Panc1 (cell line): Measurements from ENCODE around the gene PIAS4. TPM values are rescaled to one million over a fixed set of nuclear protein-coding genes. Genes with fewer than 3 reads are reported as not detected.

Source experiments
- ATAC-seq: fragments of 200-7000 bp; cut with Tn5 transposase; 2 replicates; pipeline ENCODE4 v1.9.1; 2020; ENCODE audit warnings: mild to moderate bottlenecking, moderate library complexity
- BruUV-seq: library from RNA; stranded (reverse); fragments of 400-500 nt; replicated peaks from 2 replicates; lab custom pipeline; 2021; lab: Mats Ljungman, UMichigan
- CTCF ChIA-PET: fragments of 300-600 bp; sonication (Branson Sonifier 250); formaldehyde crosslinking; loops from one replicate; lab custom pipeline; 2022; ENCODE audit warnings: antibody characterized with exemption; lab: Charles Lee
- POLR2A ChIA-PET: fragments of 300-600 bp; sonication (Branson Sonifier 250); formaldehyde crosslinking; loops from one replicate; lab custom pipeline; 2022; ENCODE audit warnings: antibody characterized with exemption; lab: Charles Lee
- DNase-seq: peaks from one replicate; pipeline ENCODE4 v3.0.0-alpha.2; 2010; ENCODE audit warnings: low read depth, low spot score
- H3K27ac ChIP-seq: 2 replicates; pipeline ENCODE4 v1.5.1; 2011; ENCODE audit warnings: mild to moderate bottlenecking, low read length, inconsistent platforms
- H3K27me3 ChIP-seq: fragments of 200-500 bp; sonication (Bioruptor generic); 2 replicates; pipeline ENCODE4 v1.6.0; 2014; ENCODE audit warnings: low read length, inconsistent platforms; ENCODE audit not compliant: control insufficient read depth, insufficient read depth
- H3K36me3 ChIP-seq: fragments of 200-500 bp; sonication (Bioruptor generic); 2 replicates; pipeline ENCODE4 v1.5.1; 2014; ENCODE audit warnings: inconsistent platforms, mild to moderate bottlenecking, low read length, moderate library complexity; ENCODE audit not compliant: control insufficient read depth, insufficient read depth
- H3K4me1 ChIP-seq: 2 replicates; pipeline ENCODE4 v1.5.1; 2011; ENCODE audit warnings: inconsistent platforms, mild to moderate bottlenecking, low read length, moderate library complexity; ENCODE audit not compliant: control insufficient read depth, insufficient read depth
- H3K4me3 ChIP-seq, 2 experiments: 2 replicates each; pipeline ENCODE4 v1.5.1; 2011 to 2012; ENCODE audit warnings: low read depth in 2 of 2, low read length in 2 of 2, mild to moderate bottlenecking in 2 of 2, inconsistent platforms in 1 of 2, moderate library complexity in 1 of 2
- H3K9me3 ChIP-seq: fragments of 200-500 bp; sonication (Bioruptor generic); 2 replicates; pipeline ENCODE4 v1.5.1; 2014; ENCODE audit warnings: low read depth, mild to moderate bottlenecking, inconsistent platforms, low read length, moderate library complexity; ENCODE audit not compliant: control insufficient read depth, insufficient read depth
- POLR2AphosphoS5 ChIP-seq: IDR thresholded peaks from 2 replicates; pipeline ENCODE4 v1.6.1; 2012; ENCODE audit warnings: mild to moderate bottlenecking, low read depth, low read length, moderate library complexity
- SIN3A ChIP-seq: IDR thresholded peaks from 2 replicates; pipeline ENCODE4 v1.6.1; 2012; ENCODE audit warnings: low read depth, mild to moderate bottlenecking, low read length, moderate library complexity, borderline replicate concordance; ENCODE audit not compliant: insufficient read depth
- TCF7L2 ChIP-seq: IDR thresholded peaks from 2 replicates; pipeline ENCODE4 v1.6.1; 2011; ENCODE audit warnings: mild to moderate bottlenecking, low read depth, low read length, inconsistent platforms
- in situ Hi-C: cut with HindIII; loops from 2 replicates; pipeline ENCODE4 v1.10.0; 2016; ENCODE audit warnings: low sequenced_read_pairs, low pct_unique_long_range_greater_than_20kb
- intact Hi-C: fragments of 100-400 bp; cut with micrococcal nuclease; formaldehyde crosslinking; loops from one replicate; pipeline ENCODE4 v1.10.0; 2022; ENCODE audit not compliant: unreplicated experiment
- total RNA-seq: library from RNA; stranded (reverse); gene quantifications from one replicate; pipeline ENCODE4 v1.2.1, GENCODE V29; 2021; ENCODE audit not compliant: unreplicated experiment
- TF ChIP-seq, protein P1 (sequence below): fragments of 450-650 bp; IDR thresholded peaks from 2 replicates; pipeline ENCODE4 v1.5.1; 2017; ENCODE audit warnings: mild to moderate bottlenecking
- TF ChIP-seq, protein P2 (sequence below), 2 experiments: IDR thresholded peaks; 2 replicates each; pipeline ENCODE4 v1.6.1; 2011 to 2012; ENCODE audit warnings: low read depth in 2 of 2, control low read depth in 1 of 2, low read length in 1 of 2, mild to moderate bottlenecking in 1 of 2, moderate library complexity in 1 of 2; ENCODE audit not compliant: insufficient read depth in 1 of 2

PIAS4 gene
- total RNA-seq, 1 experiment from 2014 or later: 36.7 TPM

DNA sequence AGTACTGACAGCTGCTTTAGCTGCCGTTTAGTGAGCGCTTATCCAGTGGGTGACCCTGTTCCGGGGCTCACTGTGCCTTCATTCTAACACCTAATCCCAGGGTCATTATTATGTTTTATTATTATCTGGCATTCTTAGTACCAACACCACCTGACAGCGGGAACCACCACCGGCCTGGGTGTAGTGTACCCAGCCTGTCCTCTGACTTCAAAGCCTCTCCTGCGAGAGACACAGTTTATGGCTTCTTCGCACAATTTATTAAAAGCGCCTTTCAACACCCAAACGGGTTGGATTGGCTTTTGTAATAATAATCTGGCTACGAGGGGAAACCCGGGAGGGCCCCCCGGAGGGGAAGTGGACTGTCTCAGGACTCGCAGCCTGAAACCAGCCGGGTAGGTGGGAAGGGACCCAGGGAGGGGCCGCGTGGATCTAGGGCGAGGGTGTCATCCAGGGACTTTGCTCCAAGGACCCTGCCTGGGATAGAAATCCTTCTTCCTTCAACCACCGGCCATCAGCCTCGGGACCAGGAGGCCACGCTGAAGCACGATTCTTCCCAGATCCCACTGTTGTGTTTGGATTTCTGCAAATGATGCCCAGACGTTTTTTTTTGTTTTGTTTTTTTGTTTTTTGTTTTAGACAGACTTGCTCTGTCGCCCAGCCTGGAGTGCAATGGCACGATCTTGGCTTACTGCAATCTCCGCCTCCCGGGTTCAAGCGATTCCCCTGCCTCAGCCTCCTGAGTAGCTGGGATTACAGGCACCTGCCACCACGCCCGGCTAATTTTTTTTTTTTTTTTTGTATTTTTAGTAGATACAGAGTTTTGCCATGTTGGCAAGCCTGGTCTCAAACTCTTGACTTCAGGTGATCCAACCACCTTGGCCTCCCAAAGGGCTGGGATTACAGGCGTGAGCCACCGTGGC is 60.8 kb downstream of the PIAS4 start:
- Histone ChIP-seq H3K4me3 (peak overlapping the region; percentile 48 to 59), H3K9me3 (no peaks in the 10 kb centered on the region), H3K27me3 (no peaks in the 10 kb centered on the region), H3K36me3 (no peaks in the 10 kb centered on the region; the same call in 1 of the 2 replicates), H3K27ac (peak overlapping the region; percentile 26; the same call in 1 of the 2 replicates), H3K4me1 (0 out of 2 replicates have a peak, but pooled peaks cover 5% of the 10 kb centered on the region)
- BruUV-seq: no TSS peak
- CTCF ChIA-PET: no interaction called here
- intact Hi-C loops: no loop called here
- in situ Hi-C loops: no loop called here
- TF ChIP-seq TCF7L2: no peak
- no peak for TF ChIP-seq POLR2AphosphoS5
- TF ChIP-seq SIN3A: no peak
- TF ChIP-seq, protein P1, sequence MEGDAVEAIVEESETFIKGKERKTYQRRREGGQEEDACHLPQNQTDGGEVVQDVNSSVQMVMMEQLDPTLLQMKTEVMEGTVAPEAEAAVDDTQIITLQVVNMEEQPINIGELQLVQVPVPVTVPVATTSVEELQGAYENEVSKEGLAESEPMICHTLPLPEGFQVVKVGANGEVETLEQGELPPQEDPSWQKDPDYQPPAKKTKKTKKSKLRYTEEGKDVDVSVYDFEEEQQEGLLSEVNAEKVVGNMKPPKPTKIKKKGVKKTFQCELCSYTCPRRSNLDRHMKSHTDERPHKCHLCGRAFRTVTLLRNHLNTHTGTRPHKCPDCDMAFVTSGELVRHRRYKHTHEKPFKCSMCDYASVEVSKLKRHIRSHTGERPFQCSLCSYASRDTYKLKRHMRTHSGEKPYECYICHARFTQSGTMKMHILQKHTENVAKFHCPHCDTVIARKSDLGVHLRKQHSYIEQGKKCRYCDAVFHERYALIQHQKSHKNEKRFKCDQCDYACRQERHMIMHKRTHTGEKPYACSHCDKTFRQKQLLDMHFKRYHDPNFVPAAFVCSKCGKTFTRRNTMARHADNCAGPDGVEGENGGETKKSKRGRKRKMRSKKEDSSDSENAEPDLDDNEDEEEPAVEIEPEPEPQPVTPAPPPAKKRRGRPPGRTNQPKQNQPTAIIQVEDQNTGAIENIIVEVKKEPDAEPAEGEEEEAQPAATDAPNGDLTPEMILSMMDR: no peak
- TF ChIP-seq, protein P2, sequence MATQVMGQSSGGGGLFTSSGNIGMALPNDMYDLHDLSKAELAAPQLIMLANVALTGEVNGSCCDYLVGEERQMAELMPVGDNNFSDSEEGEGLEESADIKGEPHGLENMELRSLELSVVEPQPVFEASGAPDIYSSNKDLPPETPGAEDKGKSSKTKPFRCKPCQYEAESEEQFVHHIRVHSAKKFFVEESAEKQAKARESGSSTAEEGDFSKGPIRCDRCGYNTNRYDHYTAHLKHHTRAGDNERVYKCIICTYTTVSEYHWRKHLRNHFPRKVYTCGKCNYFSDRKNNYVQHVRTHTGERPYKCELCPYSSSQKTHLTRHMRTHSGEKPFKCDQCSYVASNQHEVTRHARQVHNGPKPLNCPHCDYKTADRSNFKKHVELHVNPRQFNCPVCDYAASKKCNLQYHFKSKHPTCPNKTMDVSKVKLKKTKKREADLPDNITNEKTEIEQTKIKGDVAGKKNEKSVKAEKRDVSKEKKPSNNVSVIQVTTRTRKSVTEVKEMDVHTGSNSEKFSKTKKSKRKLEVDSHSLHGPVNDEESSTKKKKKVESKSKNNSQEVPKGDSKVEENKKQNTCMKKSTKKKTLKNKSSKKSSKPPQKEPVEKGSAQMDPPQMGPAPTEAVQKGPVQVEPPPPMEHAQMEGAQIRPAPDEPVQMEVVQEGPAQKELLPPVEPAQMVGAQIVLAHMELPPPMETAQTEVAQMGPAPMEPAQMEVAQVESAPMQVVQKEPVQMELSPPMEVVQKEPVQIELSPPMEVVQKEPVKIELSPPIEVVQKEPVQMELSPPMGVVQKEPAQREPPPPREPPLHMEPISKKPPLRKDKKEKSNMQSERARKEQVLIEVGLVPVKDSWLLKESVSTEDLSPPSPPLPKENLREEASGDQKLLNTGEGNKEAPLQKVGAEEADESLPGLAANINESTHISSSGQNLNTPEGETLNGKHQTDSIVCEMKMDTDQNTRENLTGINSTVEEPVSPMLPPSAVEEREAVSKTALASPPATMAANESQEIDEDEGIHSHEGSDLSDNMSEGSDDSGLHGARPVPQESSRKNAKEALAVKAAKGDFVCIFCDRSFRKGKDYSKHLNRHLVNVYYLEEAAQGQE (IDR thresholded peaks at IDR 0.05; ENCODE audit: insufficient read depth in 1 of 2, low read depth in 2 of 2, low read length in 1 of 2): no peak
- DNase-seq (no peak), ATAC-seq (no peak)
- POLR2A ChIA-PET: no interaction called here

DNA sequence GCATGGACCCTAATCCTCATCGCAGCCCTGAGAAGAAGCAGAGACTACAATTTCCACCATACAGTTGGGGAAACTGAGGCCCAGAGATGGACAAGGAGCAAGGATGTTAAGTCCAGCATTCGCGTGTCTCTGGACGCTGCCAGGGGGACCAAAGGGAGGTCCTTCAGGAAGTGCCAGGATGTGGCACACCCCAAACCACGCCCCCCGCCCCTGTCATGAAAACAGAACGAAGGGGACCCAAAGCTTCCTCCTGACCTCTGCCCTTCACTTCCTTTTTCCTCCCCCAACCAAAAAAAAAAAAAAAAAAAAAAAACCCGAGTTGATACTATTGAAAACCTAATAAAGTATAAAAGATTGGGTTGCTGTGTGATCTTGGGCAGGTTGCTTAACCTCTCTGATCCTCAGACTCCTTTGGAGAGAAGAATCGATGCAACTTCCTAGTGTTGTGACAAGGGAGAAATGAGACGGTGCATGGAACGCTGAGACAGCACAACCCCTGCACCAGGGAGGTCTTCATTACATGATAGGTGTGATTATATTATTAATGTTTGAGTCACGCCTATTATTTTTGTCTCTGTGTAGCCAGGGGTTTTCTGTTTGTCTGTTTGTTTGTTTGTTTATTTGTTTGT is 61.9 kb downstream of the PIAS4 start:
- Histone ChIP-seq H3K27me3 (no peaks in the 10 kb centered on the region), H3K27ac (no peak overlapping the region), H3K4me1 (0 out of 2 replicates have a peak, but pooled peaks cover 5% of the 10 kb centered on the region), H3K36me3 (no peaks in the 10 kb centered on the region; the same call in 1 of the 2 replicates), H3K9me3 (no peaks in the 10 kb centered on the region), H3K4me3 (no peak overlapping the region)
- BruUV-seq: no TSS peak
- ChIA-PET POLR2A (no interaction called here), CTCF (no interaction called here)
- no peak for DNase-seq
- intact Hi-C loops: no loop called here
- in situ Hi-C loops: no loop called here
- TF ChIP-seq, protein P2 (IDR thresholded peaks at IDR 0.05; ENCODE audit: insufficient read depth in 1 of 2, low read depth in 2 of 2, low read length in 1 of 2): no peak
- TF ChIP-seq TCF7L2 (no peak), SIN3A (no peak), POLR2AphosphoS5 (no peak)
- TF ChIP-seq, protein P1: no peak
- no peak for ATAC-seq
